Measurements from ENCODE around the gene MLIP. TPM values are rescaled to one million over a fixed set of nuclear protein-coding genes. Genes with fewer than 3 reads are reported as not detected.

Gene MLIP
- total and polyA plus RNA-seq, 8 donors = 0.09 to 0.70 (median 0.23) TPM

DNA sequence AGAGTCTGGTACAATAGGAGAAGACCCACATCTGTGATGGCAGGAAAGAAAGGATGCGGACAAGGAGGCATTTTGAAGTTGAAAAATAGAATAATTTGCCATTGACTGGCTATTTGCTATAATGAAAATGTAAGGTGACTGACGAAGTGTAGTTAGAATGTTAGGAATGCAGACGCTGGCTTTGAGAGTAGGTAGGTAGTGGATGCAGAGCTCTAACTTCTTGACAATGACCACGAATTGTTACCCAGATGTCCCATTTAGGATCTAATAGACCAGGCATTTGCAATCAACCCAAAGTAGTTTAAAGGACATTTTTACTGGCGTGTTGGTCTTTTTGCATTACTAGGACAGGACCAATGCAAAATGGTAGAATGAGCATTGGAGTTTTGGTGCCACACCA is 14.2 kb downstream of the MLIP start:
- DNase-seq = no peak
- intact Hi-C loops (cut with DNase I) = no loop called here
- H3K4me1 ChIP-seq = no peaks in the 10 kb centered on the region
- ATAC-seq = no peak
- H3K9me3 ChIP-seq = no peaks in the 10 kb centered on the region
- H3K27ac ChIP-seq = no peak overlapping the region
- TF ChIP-seq, protein P1, sequence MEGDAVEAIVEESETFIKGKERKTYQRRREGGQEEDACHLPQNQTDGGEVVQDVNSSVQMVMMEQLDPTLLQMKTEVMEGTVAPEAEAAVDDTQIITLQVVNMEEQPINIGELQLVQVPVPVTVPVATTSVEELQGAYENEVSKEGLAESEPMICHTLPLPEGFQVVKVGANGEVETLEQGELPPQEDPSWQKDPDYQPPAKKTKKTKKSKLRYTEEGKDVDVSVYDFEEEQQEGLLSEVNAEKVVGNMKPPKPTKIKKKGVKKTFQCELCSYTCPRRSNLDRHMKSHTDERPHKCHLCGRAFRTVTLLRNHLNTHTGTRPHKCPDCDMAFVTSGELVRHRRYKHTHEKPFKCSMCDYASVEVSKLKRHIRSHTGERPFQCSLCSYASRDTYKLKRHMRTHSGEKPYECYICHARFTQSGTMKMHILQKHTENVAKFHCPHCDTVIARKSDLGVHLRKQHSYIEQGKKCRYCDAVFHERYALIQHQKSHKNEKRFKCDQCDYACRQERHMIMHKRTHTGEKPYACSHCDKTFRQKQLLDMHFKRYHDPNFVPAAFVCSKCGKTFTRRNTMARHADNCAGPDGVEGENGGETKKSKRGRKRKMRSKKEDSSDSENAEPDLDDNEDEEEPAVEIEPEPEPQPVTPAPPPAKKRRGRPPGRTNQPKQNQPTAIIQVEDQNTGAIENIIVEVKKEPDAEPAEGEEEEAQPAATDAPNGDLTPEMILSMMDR (IDR thresholded peaks at IDR 0.05) = no peak
- H3K36me3 ChIP-seq = no peaks in the 10 kb centered on the region
- no peaks in the 10 kb centered on the region for H3K27me3 ChIP-seq
- no peak overlapping the region for H3K4me3 ChIP-seq

DNA sequence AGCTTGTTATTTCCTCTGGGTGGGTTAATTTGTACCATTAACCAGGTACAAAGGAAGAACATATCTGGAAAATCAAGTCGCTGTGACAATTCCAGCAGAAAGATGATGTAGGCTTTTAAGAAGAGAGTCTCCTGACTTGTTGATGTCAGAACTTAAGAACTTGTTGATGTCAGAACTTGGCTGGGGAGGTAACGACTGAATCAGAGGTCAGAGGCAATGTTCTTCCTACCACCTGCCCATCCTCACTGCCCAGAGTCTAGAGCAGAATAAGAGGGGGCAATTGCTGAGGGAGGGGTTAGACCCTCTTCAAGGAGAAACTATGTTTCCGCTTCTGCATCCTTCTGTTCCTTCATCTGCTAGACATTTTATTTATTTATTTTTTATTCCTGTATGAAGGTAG is 18.9 kb downstream of the MLIP start:
- no peaks in the 10 kb centered on the region for H3K9me3 ChIP-seq
- DNase-seq = no peak
- no peak overlapping the region for H3K27ac ChIP-seq
- intact Hi-C loops (cut with DNase I) = no loop called here
- no peaks in the 10 kb centered on the region for H3K27me3 ChIP-seq
- no peaks in the 10 kb centered on the region for H3K36me3 ChIP-seq
- TF ChIP-seq, protein P1 (IDR thresholded peaks at IDR 0.05) = no peak
- H3K4me1 ChIP-seq = peaks cover 0 to 2% of the 10 kb centered on the region in 2 donors
- no peak overlapping the region for H3K4me3 ChIP-seq
- ATAC-seq = no peak

DNA sequence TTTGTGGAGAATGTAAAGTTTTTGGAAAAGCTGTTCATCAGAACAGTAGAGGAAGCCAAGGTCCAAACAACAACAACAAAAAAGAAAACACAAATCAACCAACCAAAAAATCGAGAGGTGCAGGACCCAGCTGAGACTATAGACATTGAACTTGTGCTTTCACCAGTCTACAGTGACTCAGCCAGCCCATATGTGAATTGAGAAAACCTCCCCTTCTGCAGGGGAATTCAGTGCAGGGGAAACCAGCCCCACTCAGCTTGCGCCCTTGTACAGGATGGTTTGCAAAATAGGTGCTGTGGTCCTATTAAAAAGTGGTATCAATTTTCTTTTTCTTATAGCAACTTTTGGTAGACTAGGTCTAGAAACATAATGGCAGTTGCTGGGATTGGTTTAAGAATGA is 21.3 kb downstream of the MLIP start:
- no peak overlapping the region for H3K27ac ChIP-seq
- no peaks in the 10 kb centered on the region for H3K27me3 ChIP-seq
- H3K9me3 ChIP-seq = no peaks in the 10 kb centered on the region
- TF ChIP-seq, protein P1 (IDR thresholded peaks at IDR 0.05) = no peak
- DNase-seq (no peak), ATAC-seq (no peak)
- peaks cover 0 to 7% of the 10 kb centered on the region in 2 donors for H3K4me1 ChIP-seq
- H3K36me3 ChIP-seq = no peaks in the 10 kb centered on the region
- no peak overlapping the region for H3K4me3 ChIP-seq
- intact Hi-C loops (cut with DNase I) = no loop called here

DNA sequence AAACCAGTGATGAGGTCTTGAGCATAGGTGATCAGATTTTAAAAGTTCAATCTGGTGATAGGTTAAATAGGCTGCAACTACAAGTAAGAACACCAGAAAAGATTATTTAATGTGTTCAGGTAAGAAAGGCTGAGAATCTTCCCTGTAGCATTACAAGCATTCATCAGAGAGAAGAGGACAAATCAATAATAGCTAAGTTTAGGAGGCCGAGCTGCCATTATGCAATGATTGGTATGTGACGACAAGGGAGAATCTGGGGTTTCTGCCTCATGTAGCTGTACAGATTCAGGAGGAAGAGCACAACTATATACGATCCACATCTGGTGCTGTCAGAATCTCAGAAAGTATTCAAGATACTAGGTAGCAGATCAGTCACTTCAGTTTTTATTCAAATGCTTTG is 21.9 kb downstream of the MLIP start:
- Histone ChIP-seq H3K4me3 (no peak overlapping the region), H3K27ac (no peak overlapping the region), H3K4me1 (peaks cover 0 to 7% of the 10 kb centered on the region in 2 donors), H3K9me3 (no peaks in the 10 kb centered on the region), H3K36me3 (no peaks in the 10 kb centered on the region), H3K27me3 (no peaks in the 10 kb centered on the region)
- no peak for DNase-seq
- intact Hi-C loops (cut with DNase I) = no loop called here
- TF ChIP-seq, protein P1 (IDR thresholded peaks at IDR 0.05) = no peak
- ATAC-seq = no peak

DNA sequence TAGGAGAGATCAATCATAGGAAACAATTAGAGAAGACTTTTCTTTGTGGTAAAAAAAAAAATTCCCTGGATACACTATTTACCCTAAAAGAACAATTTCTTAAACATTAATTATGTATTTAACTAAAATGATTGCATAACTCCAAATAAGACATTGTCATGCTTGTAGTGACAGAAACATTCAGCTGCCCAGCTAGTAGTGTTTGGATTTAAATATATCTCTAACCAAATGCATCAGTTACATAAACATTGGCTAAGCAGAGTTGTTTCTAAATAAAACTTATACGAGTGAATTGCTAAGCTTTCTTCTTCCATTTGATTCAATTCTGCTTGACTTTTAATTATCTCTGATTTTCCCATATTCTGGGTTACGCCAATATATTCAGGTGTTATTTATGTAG is 23.7 kb downstream of the MLIP start:
- Histone ChIP-seq H3K27ac (no peak overlapping the region), H3K9me3 (no peaks in the 10 kb centered on the region), H3K4me1 (peaks cover 0 to 7% of the 10 kb centered on the region in 2 donors), H3K4me3 (no peak overlapping the region), H3K27me3 (no peaks in the 10 kb centered on the region), H3K36me3 (no peaks in the 10 kb centered on the region)
- DNase-seq (peak in 1 of 4 donors; percentile 10), ATAC-seq (no peak)
- TF ChIP-seq, protein P1 (IDR thresholded peaks at IDR 0.05) = no peak
- intact Hi-C loops (cut with DNase I) = no loop called here
